PC-3 (cell line): ENCODE measurements around the gene PADI2. TPM values are rescaled to one million over a fixed set of nuclear protein-coding genes. Genes with fewer than 3 reads are reported as not detected.

ENCODE experiments used
- ATAC-seq: fragments of 200-7000 bp; cut with Tn5 transposase; 2 replicates; pipeline ENCODE4 v1.9.1; 2020; ENCODE audit warnings: mild to moderate bottlenecking, moderate library complexity
- BruUV-seq: library from RNA; stranded (reverse); fragments of 400-500 nt; replicated peaks from 2 replicates; lab custom pipeline; 2021; lab: Mats Ljungman, UMichigan
- CTCF ChIA-PET: fragments of 300-600 bp; sonication (Branson Sonifier 250); formaldehyde crosslinking; loops from one replicate; lab custom pipeline; 2022; ENCODE audit warnings: antibody characterized with exemption; lab: Charles Lee
- POLR2A ChIA-PET: fragments of 300-600 bp; sonication (Branson Sonifier 250); formaldehyde crosslinking; loops from one replicate; lab custom pipeline; 2022; ENCODE audit warnings: antibody characterized with exemption; ENCODE audit not compliant: unreplicated experiment; lab: Charles Lee
- DNase-seq: peaks from one replicate; pipeline ENCODE4 v3.0.0-alpha.2; 2015
- H2AFZ ChIP-seq: fragments of 300-600 bp; sonication (generic); 2 replicates; pipeline ENCODE4 v1.6.0; 2016; ENCODE audit warnings: antibody characterized with exemption, low read length
- H3F3A ChIP-seq: fragments of 300-600 bp; sonication (generic); one replicate; pipeline ENCODE4 v1.6.0; 2017; ENCODE audit warnings: antibody characterized with exemption, low read length, control low read depth, mild to moderate bottlenecking; ENCODE audit not compliant: unreplicated experiment
- H3K27ac ChIP-seq: fragments of 300-600 bp; sonication (generic); 2 replicates; pipeline ENCODE4 v1.5.1; 2016; ENCODE audit warnings: mild to moderate bottlenecking, low read length
- H3K27me3 ChIP-seq: fragments of 300-600 bp; sonication (generic); 2 replicates; pipeline ENCODE4 v1.6.1; 2016; ENCODE audit warnings: low read length, mixed read lengths
- H3K36me3 ChIP-seq: fragments of 300-600 bp; sonication (generic); 2 replicates; pipeline ENCODE4 v1.6.1; 2016; ENCODE audit warnings: low read depth, mixed run types, low read length, mixed read lengths
- H3K4me1 ChIP-seq: fragments of 300-600 bp; sonication (generic); 2 replicates; pipeline ENCODE4 v1.5.1; 2016; ENCODE audit warnings: low read length; ENCODE audit not compliant: insufficient read depth
- H3K4me2 ChIP-seq: fragments of 300-600 bp; sonication (generic); 2 replicates; pipeline ENCODE4 v1.6.0; 2016; ENCODE audit warnings: low read length
- H3K4me3 ChIP-seq: fragments of 300-600 bp; sonication (generic); 2 replicates; pipeline ENCODE4 v1.5.1; 2016; ENCODE audit warnings: mild to moderate bottlenecking, low read length, mixed read lengths
- H3K79me2 ChIP-seq: fragments of 300-600 bp; sonication (generic); 2 replicates; pipeline ENCODE4 v1.6.1; 2017; ENCODE audit warnings: low read length, mixed read lengths
- H3K9ac ChIP-seq: fragments of 300-600 bp; sonication (generic); 2 replicates; pipeline ENCODE4 v1.6.0; 2016; ENCODE audit warnings: mild to moderate bottlenecking, low read length
- H3K9me2 ChIP-seq: fragments of 300-600 bp; sonication (generic); replicated peaks from 2 replicates; pipeline ENCODE4 v1.6.1; 2016; ENCODE audit warnings: mixed run types, low read length, mixed read lengths
- H3K9me3 ChIP-seq: fragments of 300-600 bp; sonication (generic); 2 replicates; pipeline ENCODE4 v1.6.1; 2016; ENCODE audit warnings: low read length, mixed read lengths
- H4K20me1 ChIP-seq: fragments of 300-600 bp; sonication (generic); 2 replicates; pipeline ENCODE4 v1.6.1; 2016; ENCODE audit warnings: low read length, mixed read lengths
- EZH2 ChIP-seq: fragments of 300-600 bp; sonication (generic); IDR thresholded peaks from one replicate; pipeline ENCODE4 v1.6.1; 2017; ENCODE audit warnings: antibody characterized with exemption, mild to moderate bottlenecking, low read length; ENCODE audit not compliant: unreplicated experiment
- EZH2phosphoT487 ChIP-seq: fragments of 300-600 bp; sonication (generic); IDR thresholded peaks from 2 replicates; pipeline ENCODE4 v1.6.1; 2018; ENCODE audit warnings: mild to moderate bottlenecking, antibody characterized with exemption, low read length, borderline replicate concordance
- intact Hi-C: fragments of 100-400 bp; cut with micrococcal nuclease; formaldehyde crosslinking; loops from 2 replicates; pipeline ENCODE4 v1.9.0; 2023
- total RNA-seq: library from RNA; depleted of rRNA; stranded (reverse); fragments of >200 nt; gene quantifications from 2 replicates; pipeline ENCODE4 v1.2.3, GENCODE V29; 2014
- TF ChIP-seq, protein P1 (sequence below): fragments of 300-600 bp; sonication (generic); conservative IDR thresholded peaks from 2 replicates; pipeline ENCODE4 v1.5.1; 2017; ENCODE audit warnings: antibody characterized with exemption, low read depth, mild to moderate bottlenecking, low read length

The PADI2 gene
- total RNA-seq, 1 experiment from 2014 or later = 2.4 TPM

DNA sequence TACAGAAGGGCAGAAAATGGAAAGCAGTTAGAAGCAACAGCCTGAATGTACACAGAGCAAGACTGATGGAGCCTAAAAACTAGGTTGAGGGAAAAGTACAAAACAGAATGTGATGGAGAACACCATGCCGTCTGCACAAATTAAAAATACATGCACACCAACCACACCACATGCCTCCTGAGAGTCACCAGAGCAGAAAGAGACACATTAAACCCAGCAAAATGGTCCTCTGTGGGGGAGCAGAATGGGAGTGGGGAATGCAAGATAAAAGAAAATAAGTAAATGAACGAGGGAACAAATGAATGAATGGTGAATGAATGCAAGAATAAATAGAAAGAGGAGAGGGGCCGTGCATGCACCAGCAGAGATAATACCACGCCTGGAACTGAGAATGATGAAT lies 24.1 kb downstream of the PADI2 start:
- H3K27me3 ChIP-seq = no peaks in the 10 kb centered on the region
- H3F3A ChIP-seq = no peaks in the 10 kb centered on the region
- no peaks in the 10 kb centered on the region for H3K79me2 ChIP-seq
- no peak overlapping the region for H3K4me2 ChIP-seq
- POLR2A ChIA-PET = no interaction called here
- CTCF ChIA-PET = no interaction called here
- TF ChIP-seq EZH2phosphoT487 = no peak
- H4K20me1 ChIP-seq = no peaks in the 10 kb centered on the region
- no TSS peak for BruUV-seq
- 0 out of 2 replicates have a peak, but pooled peaks cover 4% of the 10 kb centered on the region for H3K4me1 ChIP-seq
- intact Hi-C loops = no loop called here
- H3K9me2 ChIP-seq = no peaks in the 10 kb centered on the region
- H3K27ac ChIP-seq = no peak overlapping the region
- no peak for DNase-seq
- no peaks in the 10 kb centered on the region for H3K36me3 ChIP-seq
- no peak for ATAC-seq
- no peak overlapping the region for H2AFZ ChIP-seq
- no peak overlapping the region for H3K4me3 ChIP-seq
- H3K9ac ChIP-seq = no peak overlapping the region
- no peaks in the 10 kb centered on the region for H3K9me3 ChIP-seq

DNA sequence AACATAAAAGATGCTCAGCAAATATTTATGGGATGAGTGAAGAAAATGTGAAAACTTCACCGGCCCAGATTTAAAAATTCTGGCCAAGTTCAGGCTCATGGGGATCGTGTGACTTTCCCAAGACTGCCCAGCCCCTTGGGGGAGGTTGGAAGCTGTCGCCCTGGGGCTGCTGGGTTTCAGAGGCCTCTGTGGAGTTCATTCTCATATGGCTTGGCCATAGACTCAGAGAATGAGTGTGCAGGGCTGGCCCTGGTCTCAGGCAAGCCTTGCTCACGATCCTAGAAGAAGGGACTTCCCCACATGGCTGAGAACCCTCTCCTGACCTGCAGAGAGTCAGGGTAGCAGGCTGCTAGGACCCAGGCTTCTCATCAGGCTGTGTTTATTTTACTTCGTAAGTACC lies 24.6 kb downstream of the PADI2 start:
- no peak overlapping the region for H3K27ac ChIP-seq
- no peaks in the 10 kb centered on the region for H3K9me2 ChIP-seq
- no TSS peak for BruUV-seq
- ATAC-seq (no peak), DNase-seq (no peak)
- 0 out of 2 replicates have a peak, but pooled peaks cover 4% of the 10 kb centered on the region for H3K4me1 ChIP-seq
- POLR2A ChIA-PET = no interaction called here
- TF ChIP-seq, protein P1, sequence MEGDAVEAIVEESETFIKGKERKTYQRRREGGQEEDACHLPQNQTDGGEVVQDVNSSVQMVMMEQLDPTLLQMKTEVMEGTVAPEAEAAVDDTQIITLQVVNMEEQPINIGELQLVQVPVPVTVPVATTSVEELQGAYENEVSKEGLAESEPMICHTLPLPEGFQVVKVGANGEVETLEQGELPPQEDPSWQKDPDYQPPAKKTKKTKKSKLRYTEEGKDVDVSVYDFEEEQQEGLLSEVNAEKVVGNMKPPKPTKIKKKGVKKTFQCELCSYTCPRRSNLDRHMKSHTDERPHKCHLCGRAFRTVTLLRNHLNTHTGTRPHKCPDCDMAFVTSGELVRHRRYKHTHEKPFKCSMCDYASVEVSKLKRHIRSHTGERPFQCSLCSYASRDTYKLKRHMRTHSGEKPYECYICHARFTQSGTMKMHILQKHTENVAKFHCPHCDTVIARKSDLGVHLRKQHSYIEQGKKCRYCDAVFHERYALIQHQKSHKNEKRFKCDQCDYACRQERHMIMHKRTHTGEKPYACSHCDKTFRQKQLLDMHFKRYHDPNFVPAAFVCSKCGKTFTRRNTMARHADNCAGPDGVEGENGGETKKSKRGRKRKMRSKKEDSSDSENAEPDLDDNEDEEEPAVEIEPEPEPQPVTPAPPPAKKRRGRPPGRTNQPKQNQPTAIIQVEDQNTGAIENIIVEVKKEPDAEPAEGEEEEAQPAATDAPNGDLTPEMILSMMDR = no peak
- TF ChIP-seq EZH2phosphoT487 = no peak
- no peak for TF ChIP-seq EZH2
- H2AFZ ChIP-seq = no peak overlapping the region
- no peaks in the 10 kb centered on the region for H3F3A ChIP-seq
- no peaks in the 10 kb centered on the region for H3K27me3 ChIP-seq
- H3K9me3 ChIP-seq = no peaks in the 10 kb centered on the region
- CTCF ChIA-PET = no interaction called here
- no peak overlapping the region for H3K9ac ChIP-seq
- no peaks in the 10 kb centered on the region for H4K20me1 ChIP-seq
- no peaks in the 10 kb centered on the region for H3K79me2 ChIP-seq
- H3K4me3 ChIP-seq = no peak overlapping the region
- no peak overlapping the region for H3K4me2 ChIP-seq
- intact Hi-C loops = no loop called here
- H3K36me3 ChIP-seq = no peaks in the 10 kb centered on the region

DNA sequence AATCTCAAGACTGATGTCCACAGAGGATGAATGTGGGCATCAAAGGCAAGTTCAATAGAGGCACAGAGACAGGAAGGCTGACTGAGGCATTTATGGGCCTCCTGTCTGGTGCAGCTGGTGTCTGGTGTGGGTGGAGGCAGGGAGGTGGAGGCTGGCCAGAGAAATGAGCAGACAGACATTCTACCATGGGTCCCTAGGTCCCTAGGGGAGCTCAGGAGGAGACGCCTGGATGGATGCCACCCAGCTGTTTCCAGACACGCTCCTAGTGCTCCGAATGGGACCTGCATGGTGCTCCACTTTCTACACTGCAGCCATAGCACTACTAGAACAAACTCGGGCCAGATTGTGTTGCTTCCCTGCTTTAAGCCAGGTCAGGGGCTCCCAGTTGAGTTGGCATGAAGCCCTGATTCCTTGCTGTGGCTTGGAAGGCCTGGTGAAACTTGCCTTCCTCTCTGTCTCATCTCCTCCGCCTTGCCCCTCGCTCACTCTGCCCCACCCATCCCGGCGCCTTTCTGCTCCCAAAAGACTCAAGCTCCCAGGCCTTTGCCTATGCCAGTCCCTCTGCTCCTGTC lies 25.3 kb downstream of the PADI2 start:
- no peaks in the 10 kb centered on the region for H3K27me3 ChIP-seq
- H3K9me2 ChIP-seq = no peaks in the 10 kb centered on the region
- no peaks in the 10 kb centered on the region for H3K36me3 ChIP-seq
- H3K4me3 ChIP-seq = no peak overlapping the region
- H3F3A ChIP-seq = no peaks in the 10 kb centered on the region
- no peak for DNase-seq
- intact Hi-C loops = no loop called here
- 0 out of 2 replicates have a peak, but pooled peaks cover 4% of the 10 kb centered on the region for H3K4me1 ChIP-seq
- no peaks in the 10 kb centered on the region for H3K9me3 ChIP-seq
- H3K4me2 ChIP-seq = no peak overlapping the region
- no peaks in the 10 kb centered on the region for H3K79me2 ChIP-seq
- no peak for ATAC-seq
- no peaks in the 10 kb centered on the region for H4K20me1 ChIP-seq
- ChIA-PET POLR2A (no interaction called here), CTCF (no interaction called here)
- no TSS peak for BruUV-seq
- no peak overlapping the region for H2AFZ ChIP-seq
- no peak overlapping the region for H3K27ac ChIP-seq
- H3K9ac ChIP-seq = no peak overlapping the region
- TF ChIP-seq, protein P1 = no peak
- no peak for TF ChIP-seq EZH2phosphoT487
- TF ChIP-seq EZH2 = no peak
